Fibroblast of upper back skin (primary cell): Measurements from ENCODE around the gene VTI1A.
A peak's percentile ranks its signal among the peaks of the same experiment; 100 is the strongest.

ENCODE experiments used
- DNase-seq: peaks from one replicate; pipeline ENCODE4 v3.0.0-alpha.2; 2013

Gene VTI1A

DNA sequence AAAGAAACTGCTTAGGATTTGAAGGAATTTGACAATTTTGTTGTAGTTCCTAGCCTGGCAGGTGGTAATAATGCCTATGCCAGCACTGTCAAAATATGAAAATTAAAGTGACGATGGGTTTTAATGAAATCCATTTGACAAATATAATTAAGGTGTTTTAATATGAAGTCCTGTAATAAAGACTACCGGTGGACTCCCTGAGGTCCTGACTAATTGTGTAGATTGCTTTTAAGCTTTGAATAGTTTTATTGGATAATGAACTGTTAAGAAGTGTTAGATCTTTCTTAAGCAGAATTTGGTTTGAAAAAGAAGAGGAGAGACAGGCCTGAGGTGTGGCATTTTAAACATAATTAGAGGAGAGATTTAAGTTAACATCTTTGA, 197.2 kb downstream of the VTI1A start:
- no peak for DNase-seq

DNA sequence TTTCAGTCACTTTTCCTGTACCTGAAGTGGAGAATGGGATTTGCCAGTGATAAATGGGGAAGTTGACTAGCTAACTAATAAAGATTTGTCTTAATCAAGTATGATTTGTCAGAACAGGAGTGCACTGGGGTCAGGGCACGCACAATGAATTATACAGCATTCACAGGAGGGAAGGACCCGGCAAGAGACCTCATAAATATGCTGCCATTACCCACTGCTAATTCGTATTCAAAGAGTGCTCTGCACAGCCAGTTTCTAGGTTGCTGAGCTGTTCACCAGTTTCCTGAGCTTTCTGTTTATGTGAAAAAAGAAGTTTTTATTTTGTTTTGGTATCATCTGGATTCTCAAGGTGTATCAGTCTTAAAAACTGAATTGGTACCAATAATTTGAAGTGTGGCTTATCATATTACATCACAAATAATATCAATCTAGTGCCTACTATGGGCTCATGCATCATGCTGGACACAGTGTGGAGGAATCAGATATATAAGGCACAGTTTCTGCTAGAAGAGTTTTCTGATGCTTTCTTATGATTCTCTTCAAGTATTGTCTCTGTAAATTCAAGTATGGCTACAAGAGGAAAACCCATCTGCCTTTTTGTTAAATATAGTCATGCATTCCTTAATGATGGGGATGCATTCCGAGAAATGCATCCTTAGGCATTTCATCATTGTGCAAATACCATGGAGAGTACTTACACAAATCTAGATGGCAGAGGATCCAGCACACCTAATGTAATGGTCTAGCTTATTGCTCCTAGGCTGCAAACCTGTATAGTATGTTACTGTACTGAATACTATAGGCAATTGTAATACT, 202.2 kb downstream of the VTI1A start:
- peak; percentile 70 for DNase-seq

DNA sequence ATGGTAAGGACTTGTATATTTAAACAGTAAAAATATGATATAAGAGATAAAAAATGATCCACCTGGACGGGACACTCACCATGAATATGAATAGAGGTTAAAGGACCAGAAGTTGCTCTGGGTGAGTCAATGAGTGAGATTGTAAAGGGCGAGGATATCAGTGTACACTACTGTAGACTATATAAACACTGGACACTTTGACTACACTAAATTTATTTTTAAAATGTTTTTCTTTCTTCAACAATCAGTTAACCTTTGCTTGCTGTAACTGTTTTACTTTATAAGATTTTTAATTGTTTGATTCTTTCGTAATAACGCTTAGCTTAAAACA, 202.8 kb downstream of the VTI1A start:
- no peak for DNase-seq

DNA sequence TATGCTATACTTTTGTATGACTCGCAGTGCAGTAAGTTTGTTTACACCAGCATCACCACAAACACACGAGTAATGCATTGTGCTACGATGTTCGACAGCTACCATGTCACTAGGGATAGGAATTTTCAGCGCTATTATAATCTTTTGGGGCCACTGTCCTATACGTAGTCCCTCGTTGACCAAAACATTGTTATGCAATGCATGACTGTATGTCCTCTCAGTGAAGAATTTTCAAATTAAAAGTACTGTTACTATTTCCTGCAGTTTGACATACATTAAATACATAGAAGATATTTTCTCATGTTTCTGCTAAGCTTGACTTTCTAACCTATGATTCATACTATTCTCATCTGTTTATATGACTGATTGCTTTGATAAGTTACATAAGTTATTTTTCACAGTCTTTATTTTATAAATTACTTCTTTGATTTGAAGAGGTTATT, 203.6 kb downstream of the VTI1A start:
- peak; percentile 25 for DNase-seq

DNA sequence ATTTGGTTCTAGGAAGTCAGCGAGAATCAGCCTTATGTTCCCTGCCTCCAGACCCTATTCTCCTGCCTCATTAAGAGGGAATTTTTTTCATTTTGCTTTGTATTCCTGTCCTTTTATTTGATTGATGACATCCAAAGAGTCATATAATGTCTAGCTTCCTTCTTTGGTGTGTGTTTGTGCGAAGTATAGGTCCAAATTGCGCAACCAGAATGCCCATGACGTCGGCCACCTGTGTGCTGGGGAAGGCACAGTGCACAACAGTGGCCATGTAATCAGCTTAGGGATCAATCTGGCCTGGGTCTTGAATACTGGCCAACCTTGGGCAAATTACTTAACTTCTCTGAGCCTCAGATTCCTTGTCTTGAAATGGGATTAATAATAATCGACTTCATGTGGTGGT, 206.2 kb downstream of the VTI1A start:
- DNase-seq = no peak

DNA sequence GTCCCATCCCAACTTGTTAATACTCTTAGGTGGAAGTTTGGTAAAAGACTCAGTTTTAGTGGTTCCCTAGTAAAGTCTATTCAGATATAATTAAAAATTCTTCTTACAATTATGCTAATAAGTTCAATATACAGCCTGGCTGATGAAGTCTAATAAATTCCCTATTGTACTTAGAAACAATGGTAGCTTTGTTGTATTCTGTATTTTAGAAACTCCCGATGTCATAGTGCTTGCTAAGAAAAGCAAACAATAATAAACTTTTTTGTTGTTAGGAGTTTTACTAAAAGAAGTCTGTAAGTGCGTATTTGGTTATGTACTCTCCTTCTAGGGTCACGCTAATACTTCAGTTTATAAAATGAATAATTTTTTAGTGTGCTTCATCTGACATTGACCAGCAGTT, 206.8 kb downstream of the VTI1A start:
- DNase-seq = no peak

DNA sequence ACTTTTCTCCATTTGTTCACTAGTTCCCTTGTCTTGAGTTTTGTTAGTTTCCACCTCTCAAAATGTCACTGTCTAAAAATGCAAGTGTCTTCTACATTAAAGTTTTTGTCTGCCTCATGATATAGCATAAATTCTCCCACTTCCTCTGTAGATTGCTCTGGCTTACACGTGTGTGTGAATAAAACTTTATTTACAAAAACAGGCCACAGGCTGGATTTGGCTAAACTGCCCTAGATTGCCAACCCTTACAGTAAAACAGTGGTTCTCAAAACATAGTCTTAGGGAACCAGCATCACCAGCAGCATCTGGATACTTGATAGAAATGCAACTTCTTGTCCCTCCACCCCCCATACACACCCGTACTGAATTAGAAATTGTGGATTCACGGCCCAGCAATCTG, 207.8 kb downstream of the VTI1A start:
- no peak for DNase-seq

DNA sequence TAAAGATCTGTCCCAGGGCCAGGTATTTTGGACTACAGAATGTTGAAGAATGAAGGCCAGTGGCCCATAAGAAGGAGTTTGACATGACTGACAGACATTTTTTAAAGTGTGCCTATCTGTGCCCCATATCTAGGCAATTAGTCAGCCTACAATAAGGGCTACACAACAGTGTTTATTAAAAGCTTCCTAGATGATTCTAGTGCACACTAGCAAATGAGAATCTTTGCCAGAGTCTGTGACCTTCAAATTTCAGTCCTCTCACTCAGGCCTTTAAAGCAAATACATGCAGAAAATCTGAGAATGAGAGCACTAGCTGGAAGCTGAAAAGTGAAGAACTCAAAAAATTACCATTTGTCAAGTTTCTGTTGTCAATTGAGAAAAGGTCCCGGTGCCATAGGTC, 208.7 kb downstream of the VTI1A start:
- DNase-seq = no peak

DNA sequence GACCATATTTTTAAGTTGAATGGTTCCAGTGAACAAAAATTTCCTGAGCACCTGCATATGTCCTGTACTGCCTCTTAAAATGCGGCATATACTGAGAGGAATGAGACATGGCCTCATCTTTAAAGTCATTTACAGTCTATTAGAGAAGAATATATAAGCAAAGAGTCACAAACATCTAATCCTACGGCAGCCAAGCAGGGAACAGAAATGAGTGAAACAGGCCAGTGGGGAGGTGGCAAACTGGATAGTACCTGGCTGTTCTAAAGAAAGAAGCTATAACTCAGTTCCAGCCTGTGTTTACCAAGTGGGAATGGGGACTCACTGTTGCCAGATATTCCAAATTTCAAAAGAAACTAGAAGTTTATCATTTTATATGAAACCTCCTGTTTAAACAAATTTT, 211.4 kb downstream of the VTI1A start:
- no peak for DNase-seq

DNA sequence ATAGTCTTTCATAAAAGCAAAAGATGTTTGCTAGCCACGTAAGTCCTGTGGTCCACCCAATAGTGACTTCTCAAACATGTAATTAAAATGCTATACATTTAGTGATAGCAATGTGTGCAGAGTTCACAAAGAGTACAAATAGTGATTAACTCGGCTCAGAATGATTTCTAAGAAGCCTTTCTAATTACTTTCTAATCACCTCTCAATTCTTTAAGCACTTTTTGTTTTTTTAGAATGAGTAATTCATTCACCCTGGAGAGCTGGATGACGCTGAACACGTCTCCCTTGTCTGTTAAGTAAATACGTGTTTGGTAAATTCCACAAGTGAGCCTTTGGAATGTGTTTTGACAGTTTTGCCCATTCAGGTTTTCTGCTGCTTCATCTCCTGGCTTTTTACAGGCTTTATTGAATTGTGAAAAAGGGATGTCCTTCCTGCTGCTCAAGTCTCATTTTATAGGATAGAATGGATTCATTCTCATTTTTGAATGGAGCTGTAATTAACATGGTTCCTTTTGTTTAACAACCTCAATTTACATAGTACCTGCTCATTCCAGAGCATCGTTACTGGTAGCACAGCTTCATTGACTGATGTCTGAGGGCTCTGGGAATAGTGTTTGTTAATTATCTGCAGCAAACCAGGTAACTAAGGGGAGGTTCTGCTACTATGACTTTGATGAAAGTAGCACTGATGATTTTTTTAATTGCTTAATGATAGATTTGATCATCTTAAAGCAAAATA, 212.1 kb downstream of the VTI1A start:
- DNase-seq = peak; percentile 48

DNA sequence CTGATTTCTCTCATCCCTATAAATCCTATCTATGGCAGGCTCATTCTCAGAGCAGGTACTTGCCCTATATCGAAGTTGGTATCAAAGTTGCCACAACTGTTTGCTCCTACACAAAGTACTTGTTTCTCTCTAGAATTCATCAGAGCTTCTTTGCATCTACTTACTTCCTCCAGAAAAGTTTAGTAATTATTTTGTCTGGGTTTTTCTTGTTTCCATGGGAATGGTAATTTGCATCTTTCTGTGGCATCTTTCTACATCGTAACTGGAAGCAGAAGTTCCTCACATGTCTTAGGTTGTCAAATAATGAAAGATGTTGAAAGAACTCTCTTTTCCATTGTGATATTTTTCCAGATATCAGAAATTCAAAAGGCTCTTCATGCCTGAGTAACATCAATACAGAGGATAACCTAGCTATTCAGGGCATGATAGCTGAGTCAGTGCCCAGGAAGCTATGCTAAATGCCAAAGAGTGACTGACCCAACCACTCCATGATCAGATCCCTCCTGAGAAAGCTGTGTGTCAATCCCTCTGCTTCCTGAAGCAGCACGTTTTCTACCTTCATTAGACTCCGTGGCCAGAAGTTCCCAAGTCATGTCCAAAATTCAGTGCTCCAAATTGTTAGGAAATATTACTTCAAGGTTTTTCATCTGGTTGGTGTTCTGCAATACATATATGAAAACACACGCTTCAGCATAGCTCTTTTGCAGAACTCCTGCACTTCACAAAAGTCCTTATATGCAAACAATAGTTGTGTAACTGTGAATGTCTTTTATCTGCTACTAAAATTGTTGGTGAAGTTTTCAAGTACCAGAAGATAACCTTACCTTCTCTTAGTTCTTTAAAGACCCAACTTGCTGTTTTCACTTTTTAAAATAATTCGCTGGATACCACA, 216.5 kb downstream of the VTI1A start:
- DNase-seq = peak; percentile 75

DNA sequence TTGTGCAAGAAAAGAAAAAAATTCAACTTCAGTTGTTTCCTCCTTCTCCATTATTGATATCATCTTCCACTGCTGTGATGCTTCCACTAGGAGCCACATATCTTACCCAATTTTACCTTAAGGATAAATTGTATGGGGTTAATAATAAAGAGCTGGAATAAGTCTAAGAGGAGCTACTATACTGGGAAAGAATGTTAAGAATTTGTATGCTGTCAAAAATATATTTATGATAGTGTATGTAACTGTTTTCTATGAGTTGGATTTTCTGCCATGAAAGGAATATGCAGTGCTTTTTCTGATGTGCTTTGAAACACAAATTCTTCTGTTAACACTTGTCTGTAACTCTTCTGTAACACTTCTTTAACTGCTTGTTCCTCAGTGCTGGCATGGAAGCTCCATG, 219.1 kb downstream of the VTI1A start:
- peak; percentile 56 for DNase-seq

DNA sequence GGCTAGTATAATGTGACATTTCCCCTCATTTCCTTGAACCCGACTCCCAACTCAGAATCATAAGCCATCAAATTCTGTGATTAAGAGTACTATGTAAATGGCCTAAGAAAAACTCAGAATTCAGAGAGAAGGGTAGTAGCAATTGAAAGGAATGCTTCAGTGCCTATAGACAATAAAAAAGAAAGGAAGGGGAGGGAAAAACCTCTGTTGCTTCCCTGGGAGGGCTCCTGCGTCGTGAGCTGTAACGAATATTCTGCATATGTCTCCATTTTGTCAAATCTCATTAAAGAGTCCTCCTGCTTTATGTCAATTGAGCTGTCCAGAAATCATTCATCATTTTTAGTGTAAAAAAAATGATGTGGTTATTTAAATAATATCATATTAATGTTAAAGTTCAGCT, 223.0 kb downstream of the VTI1A start:
- no peak for DNase-seq

DNA sequence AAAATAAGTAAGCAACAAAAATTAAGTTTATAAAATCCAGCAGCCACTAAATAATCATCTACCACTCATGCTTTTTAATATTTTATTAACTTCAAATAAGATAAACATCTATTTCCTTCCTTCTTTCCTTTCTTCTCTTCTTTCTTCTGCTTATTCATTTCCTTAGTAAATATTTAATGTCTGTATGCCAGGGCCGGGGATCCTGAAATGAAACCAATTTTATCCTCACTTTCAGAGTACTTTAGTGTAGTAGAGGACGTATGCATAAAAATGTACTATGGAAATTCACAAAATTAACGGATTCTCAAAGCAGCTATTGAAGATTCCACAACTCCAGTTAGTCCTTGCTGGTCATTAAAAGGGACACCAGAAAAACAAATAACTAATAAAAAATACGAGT, 224.7 kb downstream of the VTI1A start:
- DNase-seq = no peak

DNA sequence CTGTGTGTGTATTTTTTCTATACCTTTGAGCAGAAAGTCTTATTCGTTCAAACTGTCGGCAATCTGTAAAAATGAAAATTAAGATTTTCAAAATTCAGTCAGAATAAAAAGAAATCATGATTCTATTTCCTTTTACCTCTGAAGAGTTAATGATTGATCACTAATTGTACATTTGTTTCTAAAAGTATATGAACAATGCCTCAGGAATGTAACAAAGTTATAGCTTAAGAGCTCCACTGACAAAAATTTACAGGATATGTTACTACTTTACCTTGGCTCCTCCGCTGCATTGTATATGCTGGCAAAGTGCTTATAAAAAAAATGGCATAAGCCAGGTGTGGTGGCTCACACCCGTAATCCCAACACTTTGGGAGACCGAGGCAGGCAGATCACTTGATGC, 225.7 kb downstream of the VTI1A start:
- DNase-seq = no peak

DNA sequence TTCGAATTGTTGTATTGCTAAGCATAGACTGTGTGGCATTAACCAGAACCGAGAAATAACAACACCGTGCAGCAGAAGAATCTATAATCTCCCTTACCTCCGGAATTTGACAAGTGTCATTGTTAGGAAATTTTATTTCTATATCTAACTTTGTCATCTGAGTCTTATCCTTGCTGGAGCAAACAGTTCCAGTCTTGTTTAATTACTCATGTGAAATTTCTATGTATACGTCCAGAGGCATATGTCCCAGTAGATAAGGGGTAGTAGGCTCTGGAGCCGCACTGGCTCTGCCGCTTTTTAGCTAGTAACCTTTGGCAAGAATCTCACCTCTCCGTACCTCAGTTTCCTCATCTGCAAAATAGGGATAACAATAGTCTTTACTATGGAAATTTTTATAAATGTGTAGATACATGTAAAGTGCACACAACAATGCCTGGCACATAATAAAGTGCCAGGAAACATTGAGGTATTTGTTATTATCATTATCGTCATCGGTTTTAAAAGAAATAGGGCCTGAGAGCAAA, 228.6 kb downstream of the VTI1A start:
- no peak for DNase-seq

DNA sequence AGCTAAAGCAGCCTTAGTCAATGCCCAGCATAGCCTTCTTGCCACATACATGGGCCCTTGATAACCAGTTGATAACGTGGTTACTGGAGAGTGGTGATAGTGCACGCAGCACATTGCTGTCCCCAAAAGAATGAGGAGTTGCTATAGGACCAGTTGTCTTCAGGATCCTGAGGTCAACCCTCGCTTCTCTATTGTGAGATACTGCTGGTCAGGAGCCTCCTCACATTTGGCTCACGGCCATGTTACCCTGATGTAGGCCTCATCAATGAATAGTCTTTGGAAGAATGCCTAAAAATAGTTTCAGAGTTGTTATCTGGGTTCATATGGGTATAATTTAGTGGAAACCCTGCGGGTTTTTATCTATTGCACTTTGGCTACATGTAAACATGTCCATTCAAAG, 230.7 kb downstream of the VTI1A start:
- DNase-seq = no peak

DNA sequence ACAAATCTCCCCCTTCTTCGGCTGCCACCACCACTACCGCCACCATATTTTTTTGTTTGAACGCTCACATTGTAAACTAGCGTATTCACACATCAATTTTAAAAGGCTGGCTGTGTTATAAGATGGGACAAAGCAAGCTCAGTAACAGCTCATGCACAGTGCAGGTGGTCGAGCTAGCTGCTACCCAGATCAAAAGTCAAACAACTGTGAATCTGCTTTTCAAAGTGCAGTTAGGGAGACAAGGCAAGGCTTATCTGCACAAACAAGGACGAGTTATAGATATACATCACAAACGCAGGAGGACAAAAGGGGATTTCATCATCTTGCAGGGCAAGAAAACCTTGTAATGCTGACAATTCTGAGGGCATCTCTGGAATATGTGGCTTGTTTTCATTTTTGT, 231.6 kb downstream of the VTI1A start:
- DNase-seq = no peak

DNA sequence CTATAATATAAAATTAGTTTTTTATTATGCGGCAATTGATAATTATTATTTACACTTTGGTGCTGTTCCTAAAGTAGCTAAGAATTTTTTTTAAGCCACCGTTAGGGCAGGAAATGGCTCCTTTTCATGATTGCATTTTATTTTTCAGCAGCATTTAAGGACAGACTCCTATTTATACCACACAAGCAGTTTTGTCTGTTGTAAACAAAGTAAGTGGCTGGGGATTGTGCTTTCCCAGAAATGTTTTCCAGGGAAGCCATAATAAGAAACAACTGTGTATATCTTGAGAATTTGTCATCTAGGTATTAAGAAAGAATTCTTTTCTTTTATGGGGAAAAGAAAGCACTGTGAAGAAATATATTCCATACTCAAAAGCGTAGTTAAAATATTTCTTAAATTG, 232.0 kb downstream of the VTI1A start:
- no peak for DNase-seq

DNA sequence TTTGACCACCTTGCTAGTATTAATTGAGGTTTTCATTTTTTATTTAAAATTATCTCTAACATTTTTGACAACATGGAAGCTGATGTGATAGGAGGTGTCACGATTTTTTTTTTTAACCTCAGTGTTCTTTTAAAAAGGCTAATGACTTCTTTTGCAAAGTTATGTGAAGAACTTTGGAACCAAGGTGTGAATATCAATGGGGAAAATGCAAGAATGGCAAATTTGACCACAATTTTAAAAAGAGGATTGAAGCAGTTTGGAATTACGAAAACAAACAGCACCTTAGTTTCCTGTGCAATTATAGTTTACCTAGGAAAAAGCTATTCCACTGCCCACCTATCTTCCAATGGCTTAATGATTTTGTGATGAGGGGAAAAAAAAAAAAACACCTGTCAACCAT, 232.4 kb downstream of the VTI1A start:
- DNase-seq = no peak

DNA sequence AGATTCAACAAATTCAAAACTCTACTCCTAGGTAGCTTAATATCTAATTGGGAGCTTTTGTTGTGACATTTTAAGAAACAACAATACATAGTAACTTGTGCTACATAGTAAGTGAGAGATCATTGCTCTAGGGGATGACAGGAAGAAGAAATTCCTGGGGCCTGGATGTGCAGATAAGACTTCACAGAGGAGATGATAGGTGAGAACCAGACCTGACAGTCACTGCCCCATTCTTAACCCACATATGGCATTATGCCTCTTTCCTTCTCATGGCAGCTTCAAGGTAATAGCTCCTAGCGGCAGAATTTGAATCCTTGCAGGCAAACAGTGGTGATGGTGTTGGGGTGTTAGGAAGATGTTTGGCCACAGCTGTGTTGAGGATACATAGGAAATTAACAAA, 233.6 kb downstream of the VTI1A start:
- DNase-seq = no peak

DNA sequence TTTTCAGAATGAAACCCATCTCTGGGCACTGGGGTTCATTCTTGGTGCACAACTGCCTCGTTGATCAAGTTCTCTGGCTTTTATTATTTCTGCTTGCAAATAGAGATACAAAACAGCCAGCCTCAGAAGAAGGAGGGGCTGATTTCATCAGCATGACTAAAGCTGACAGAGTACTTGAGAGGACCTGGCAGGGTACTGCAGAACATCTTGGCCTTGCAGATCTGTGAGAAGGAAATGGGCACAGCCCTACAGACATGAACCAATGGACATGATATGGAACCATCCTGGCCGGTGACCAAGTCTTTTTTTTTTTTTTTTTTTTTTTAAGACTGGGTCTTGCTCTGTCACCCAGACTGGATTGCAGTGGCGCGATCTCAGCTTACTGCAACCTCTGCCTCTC, 240.6 kb downstream of the VTI1A start:
- peak; percentile 38 for DNase-seq

DNA sequence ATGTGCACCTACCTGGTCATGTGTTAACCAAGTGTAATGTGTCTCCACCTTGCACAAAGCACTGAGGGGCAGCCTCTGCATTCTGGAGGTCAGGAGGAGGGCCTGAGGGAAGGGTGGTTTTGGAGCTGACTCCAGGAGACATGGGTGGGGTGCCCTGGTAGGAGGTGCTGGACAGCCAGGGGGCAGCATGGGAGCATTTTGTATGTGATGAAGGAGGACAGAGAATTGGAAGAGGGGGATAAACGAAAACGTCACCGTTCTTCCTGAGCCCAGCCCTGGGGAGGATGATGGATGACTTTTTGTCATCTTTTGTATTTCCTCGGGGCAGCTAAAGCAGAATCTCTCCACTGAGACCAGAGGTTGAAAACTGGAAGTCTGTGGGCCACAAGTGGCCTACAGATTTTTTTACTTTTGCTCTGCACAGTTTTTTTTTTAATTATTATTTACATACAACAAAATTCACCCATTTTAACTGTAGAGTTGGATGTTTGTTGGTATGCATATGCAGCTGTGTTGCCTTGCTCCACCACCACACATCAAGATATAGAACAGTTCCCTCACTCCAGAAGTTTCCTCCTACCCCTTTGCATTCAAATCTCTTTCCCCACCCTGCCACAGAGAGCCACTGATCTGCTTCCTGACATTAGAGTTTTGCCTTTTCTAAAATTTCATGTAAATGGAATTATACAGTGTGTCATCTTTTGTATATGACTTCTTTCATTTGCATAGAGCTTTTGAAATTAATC, 242.5 kb downstream of the VTI1A start:
- peak; percentile 21 for DNase-seq
